BLaER1 treated with 17β-estradiol and CSF1 and Interleukin-3, amounts not matched to agents 10 nM and 100 nM (cell line): ENCODE measurements around the gene PROSER2.

ENCODE experiments used
- H3K27ac ChIP-seq, 11 experiments: shearing (Covaris generic); formaldehyde crosslinking; 2 replicates each; pipeline ENCODE4 v1.8.1; 2022
- H3K27me3 ChIP-seq, 11 experiments: shearing (Covaris generic); formaldehyde crosslinking; 2 replicates each; pipeline ENCODE4 v1.8.1; 2022
- H3K36me3 ChIP-seq, 11 experiments: shearing (Covaris generic); formaldehyde crosslinking; 2 replicates each; pipeline ENCODE4 v1.8.1; 2022
- H3K4me1 ChIP-seq, 10 experiments: shearing (Covaris generic); formaldehyde crosslinking; 2 replicates each; pipeline ENCODE4 v1.8.1; 2022
- H3K4me2 ChIP-seq, 11 experiments: shearing (Covaris generic); formaldehyde crosslinking; 2 replicates each; pipeline ENCODE4 v1.8.1; 2022
- H3K4me3 ChIP-seq, 10 experiments: shearing (Covaris generic); formaldehyde crosslinking; 2 replicates each; pipeline ENCODE4 v1.8.1; 2022
- H3K9ac ChIP-seq, 11 experiments: shearing (Covaris generic); formaldehyde crosslinking; 2 replicates each; pipeline ENCODE4 v1.8.1; 2022
- H3K9me3 ChIP-seq, 11 experiments: shearing (Covaris generic); formaldehyde crosslinking; replicated peaks in 1 of 11; 2 replicates each; pipeline ENCODE4 v1.8.1; 2022
- H4K20me1 ChIP-seq, 11 experiments: shearing (Covaris generic); formaldehyde crosslinking; 2 replicates each; pipeline ENCODE4 v1.8.1; 2022
- Cebpa-rat ChIP-seq, 11 experiments: shearing (Covaris generic); IDR thresholded peaks; 2 replicates each; pipeline ENCODE4 v1.8.1; 2022

The PROSER2 gene

GRCh38 chr10:11798845-11799735 is 24.1 kb upstream of the PROSER2 start:
- Histone ChIP-seq H3K4me2 (peak overlapping the region; percentile 57 to 84 (median 69)), H3K4me3 (peak overlapping the region in 1 of 10 experiments; percentile 3; a peak in 2 of 20 replicates), H3K27ac (peak overlapping the region in 7 of 11 experiments; percentile 14 to 66 (median 35); a peak in 13 of 22 replicates), H3K36me3 (no peaks in the 10 kb centered on the region), H3K9me3 (peaks cover 0 to 6% (median under 1%) of the 10 kb centered on the region in 11 experiments; a peak in 5 of 22 replicates), H3K9ac (peak overlapping the region in 3 of 11 experiments; percentile 1 to 32 (median 7); a peak in 2 of 22 replicates), H3K27me3 (no peaks in the 10 kb centered on the region), H4K20me1 (no peaks in the 10 kb centered on the region), H3K4me1 (peaks cover 15 to 27% (median 19%) of the 10 kb centered on the region in 10 experiments)
- TF ChIP-seq Cebpa-rat (IDR thresholded peaks at IDR 0.05) = no peak

- peak overlapping the region; percentile 57 to 84 (median 69); a peak in 20 of 22 replicates for H3K4me2 ChIP-seq
- H3K27ac ChIP-seq = peak overlapping the region in 1 of 11 experiments; percentile 66; a peak in 2 of 22 replicates
- TF ChIP-seq Cebpa-rat (IDR thresholded peaks at IDR 0.05) = no peak
- no peaks in the 10 kb centered on the region for H3K36me3 ChIP-seq
- H4K20me1 ChIP-seq = no peaks in the 10 kb centered on the region
- H3K4me1 ChIP-seq = peaks cover 15 to 27% (median 19%) of the 10 kb centered on the region in 10 experiments
- no peaks in the 10 kb centered on the region for H3K27me3 ChIP-seq
- H3K4me3 ChIP-seq = no peak overlapping the region
- peaks cover 0 to 11% (median 2%) of the 10 kb centered on the region in 11 experiments; a peak in 6 of 22 replicates for H3K9me3 ChIP-seq
- H3K9ac ChIP-seq = no peak overlapping the region
Measured at GRCh38 chr10:11799736-11800080, 23.4 kb upstream of the PROSER2 start.

- Histone ChIP-seq H3K27me3 (no peaks in the 10 kb centered on the region), H4K20me1 (no peaks in the 10 kb centered on the region), H3K9me3 (peaks cover 0 to 6% (median 0%) of the 10 kb centered on the region in 11 experiments; a peak in 4 of 22 replicates), H3K4me3 (no peak overlapping the region), H3K4me1 (peaks cover 4 to 10% (median 5%) of the 10 kb centered on the region in 10 experiments), H3K4me2 (no peak overlapping the region), H3K27ac (no peak overlapping the region), H3K36me3 (no peaks in the 10 kb centered on the region), H3K9ac (no peak overlapping the region)
- TF ChIP-seq Cebpa-rat (IDR thresholded peaks at IDR 0.05) = no peak
Measured at GRCh38 chr10:11804336-11804735, 18.8 kb upstream of the PROSER2 start.

GRCh38 chr10:11805792-11806191 is 17.4 kb upstream of the PROSER2 start:
- Histone ChIP-seq H3K9me3 (peaks cover 0 to 6% (median 0%) of the 10 kb centered on the region in 11 experiments; a peak in 3 of 22 replicates), H3K27ac (no peak overlapping the region), H3K4me3 (no peak overlapping the region), H3K4me2 (no peak overlapping the region), H3K36me3 (no peaks in the 10 kb centered on the region), H3K27me3 (no peaks in the 10 kb centered on the region), H4K20me1 (no peaks in the 10 kb centered on the region), H3K4me1 (peaks cover 0 to 9% (median 0%) of the 10 kb centered on the region in 10 experiments; a peak in 2 of 20 replicates), H3K9ac (no peak overlapping the region)
- TF ChIP-seq Cebpa-rat (IDR thresholded peaks at IDR 0.05) = no peak

- H3K4me2 ChIP-seq = no peak overlapping the region
- no peak overlapping the region for H3K9ac ChIP-seq
- no peaks in the 10 kb centered on the region for H4K20me1 ChIP-seq
- peaks cover 0 to 6% (median 0%) of the 10 kb centered on the region in 11 experiments; a peak in 3 of 22 replicates for H3K9me3 ChIP-seq
- no peak for TF ChIP-seq Cebpa-rat (IDR thresholded peaks at IDR 0.05)
- H3K4me1 ChIP-seq = peaks cover 0 to 9% (median 0%) of the 10 kb centered on the region in 10 experiments; a peak in 2 of 20 replicates
- no peak overlapping the region for H3K4me3 ChIP-seq
- no peak overlapping the region for H3K27ac ChIP-seq
- H3K36me3 ChIP-seq = no peaks in the 10 kb centered on the region
- no peaks in the 10 kb centered on the region for H3K27me3 ChIP-seq
Measured at GRCh38 chr10:11806706-11807105, 16.4 kb upstream of the PROSER2 start.

- Histone ChIP-seq H3K27me3 (no peaks in the 10 kb centered on the region), H3K27ac (no peak overlapping the region), H4K20me1 (no peaks in the 10 kb centered on the region), H3K4me3 (no peak overlapping the region), H3K4me2 (no peak overlapping the region), H3K9ac (no peak overlapping the region), H3K9me3 (peaks cover 0 to 6% (median 0%) of the 10 kb centered on the region in 11 experiments; a peak in 3 of 22 replicates), H3K36me3 (no peaks in the 10 kb centered on the region), H3K4me1 (peaks cover 0 to 17% (median 5%) of the 10 kb centered on the region in 10 experiments; a peak in 16 of 20 replicates)
- no peak for TF ChIP-seq Cebpa-rat (IDR thresholded peaks at IDR 0.05)
Measured at GRCh38 chr10:11808808-11809207, 14.3 kb upstream of the PROSER2 start.

- no peak overlapping the region for H3K27ac ChIP-seq
- H3K27me3 ChIP-seq = no peaks in the 10 kb centered on the region
- no peaks in the 10 kb centered on the region for H3K36me3 ChIP-seq
- H4K20me1 ChIP-seq = no peaks in the 10 kb centered on the region
- TF ChIP-seq Cebpa-rat (IDR thresholded peaks at IDR 0.05) = no peak
- H3K4me1 ChIP-seq = peaks cover 0 to 33% (median 16%) of the 10 kb centered on the region in 10 experiments; a peak in 17 of 20 replicates
- H3K4me2 ChIP-seq = no peak overlapping the region; a peak in 1 of 22 replicates
- no peak overlapping the region for H3K9ac ChIP-seq
- H3K4me3 ChIP-seq = no peak overlapping the region
- H3K9me3 ChIP-seq = no peaks in the 10 kb centered on the region
Measured at GRCh38 chr10:11810313-11810766, 12.8 kb upstream of the PROSER2 start.

- no peak for TF ChIP-seq Cebpa-rat (IDR thresholded peaks at IDR 0.05)
- no peaks in the 10 kb centered on the region for H3K27me3 ChIP-seq
- H3K4me3 ChIP-seq = no peak overlapping the region
- no peak overlapping the region for H3K9ac ChIP-seq
- H3K9me3 ChIP-seq = no peaks in the 10 kb centered on the region
- H3K4me2 ChIP-seq = no peak overlapping the region
- peaks cover 0 to 38% (median 16%) of the 10 kb centered on the region in 10 experiments; a peak in 17 of 20 replicates for H3K4me1 ChIP-seq
- no peaks in the 10 kb centered on the region for H4K20me1 ChIP-seq
- H3K36me3 ChIP-seq = no peaks in the 10 kb centered on the region
- H3K27ac ChIP-seq = no peak overlapping the region
Measured at GRCh38 chr10:11810973-11811372, 12.2 kb upstream of the PROSER2 start.

- no peak overlapping the region for H3K9ac ChIP-seq
- H4K20me1 ChIP-seq = no peaks in the 10 kb centered on the region
- peaks cover 0 to 38% (median 16%) of the 10 kb centered on the region in 10 experiments; a peak in 17 of 20 replicates for H3K4me1 ChIP-seq
- H3K4me2 ChIP-seq = peak overlapping the region in 5 of 11 experiments; percentile 70 to 80 (median 79); a peak in 9 of 22 replicates
- H3K9me3 ChIP-seq = no peaks in the 10 kb centered on the region
- H3K4me3 ChIP-seq = no peak overlapping the region
- TF ChIP-seq Cebpa-rat (IDR thresholded peaks at IDR 0.05) = no peak
- H3K27ac ChIP-seq = peak overlapping the region in 2 of 11 experiments; percentile 69 to 71; a peak in 3 of 22 replicates
- no peaks in the 10 kb centered on the region for H3K27me3 ChIP-seq
- H3K36me3 ChIP-seq = no peaks in the 10 kb centered on the region
Measured at GRCh38 chr10:11813177-11813576, 10.0 kb upstream of the PROSER2 start.
